ENCODE results near the gene OGFRL1. TPM values are rescaled to one million over a fixed set of nuclear protein-coding genes. Genes with fewer than 3 reads are reported as not detected.
A peak's percentile ranks its signal among the peaks of the same experiment; 100 is the strongest.

OGFRL1 gene
- total RNA-seq, 2 experiments from 2014 or later, result 9.1 TPM

DNA sequence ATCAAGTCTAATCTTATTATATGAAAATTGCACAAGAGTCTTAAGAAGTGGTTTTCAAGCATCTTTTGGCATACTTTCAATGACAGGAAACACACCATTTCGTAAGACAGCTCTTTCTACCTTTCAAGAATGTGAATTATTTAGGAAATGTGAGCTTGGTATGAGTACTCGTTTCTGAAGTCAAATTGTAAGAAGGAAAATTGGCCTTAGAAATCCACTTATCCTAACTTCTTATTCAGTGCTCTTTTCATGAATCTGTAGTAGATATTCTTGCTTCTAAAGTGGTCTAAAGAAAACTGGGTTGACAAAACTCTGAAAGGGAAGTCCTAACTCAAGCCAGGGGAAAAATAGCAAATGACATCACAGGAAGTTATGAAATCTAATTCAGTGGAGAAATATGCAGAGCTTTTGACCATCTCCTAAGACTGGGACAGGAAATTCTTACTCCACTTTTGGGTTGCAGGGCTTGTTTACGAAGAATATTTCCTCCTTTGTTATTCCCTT lies 38.5 kb upstream of the OGFRL1 start:
- peaks cover 9% of the 10 kb centered on the region for H3K4me1 Mint-ChIP-seq (ENCODE audit: low read depth)
- no peak for TF ChIP-seq CTCF (IDR thresholded peaks at IDR 0.05)
- ChIA-PET CTCF (no interaction called here), POLR2A (interaction anchor here (1.6 to 1.7 kb wide), 2 partner anchors 8 to 38 kb away, joined by 4 to 5 read pairs; partner anchors contain the start of gene OGFRL1)
- Histone ChIP-seq H3K36me3 (ENCODE audit: insufficient read depth, low read length) (no peaks in the 10 kb centered on the region), H3K9me3 (ENCODE audit: control insufficient read depth in 1 of 2, insufficient read depth in 1 of 2, low read length in 2 of 2) (peaks cover 0 to 8% of the 10 kb centered on the region in 2 experiments), H3K4me3 (ENCODE audit: low read length) (no peak overlapping the region), H3K27me3 (ENCODE audit: control insufficient read depth in 1 of 2, insufficient read depth in 2 of 2, low read length in 2 of 2) (no peaks in the 10 kb centered on the region), H3K27ac (ENCODE audit: low read depth in 1 of 2, low read length in 2 of 2) (no peak overlapping the region), H3K4me1 (ENCODE audit: insufficient read depth, low read length) (no peaks in the 10 kb centered on the region)
- ATAC-seq (ENCODE audit: poor library complexity) (no peak), DNase-seq (peak in 3 of 14 experiments; percentile 20 to 45 (median 26))
- no peak overlapping the region for H3K4me3 Mint-ChIP-seq
- H3K27me3 Mint-ChIP-seq, result peaks cover 4% of the 10 kb centered on the region
- H3K36me3 Mint-ChIP-seq (ENCODE audit: low read depth), result no peaks in the 10 kb centered on the region
- intact Hi-C loops (cut with DNase I, micrococcal nuclease), result no loop called here
- no peak overlapping the region for H3K27ac Mint-ChIP-seq
- H3K9me3 Mint-ChIP-seq, result no peaks in the 10 kb centered on the region

- Mint-ChIP-seq H3K27me3 (peaks cover 8% of the 10 kb centered on the region), H3K4me1 (ENCODE audit: low read depth) (peaks cover 9% of the 10 kb centered on the region), H3K36me3 (ENCODE audit: low read depth) (no peaks in the 10 kb centered on the region), H3K9me3 (no peaks in the 10 kb centered on the region), H3K27ac (no peak overlapping the region), H3K4me3 (no peak overlapping the region)
- Histone ChIP-seq H3K4me1 (ENCODE audit: insufficient read depth, low read length) (no peaks in the 10 kb centered on the region), H3K36me3 (ENCODE audit: insufficient read depth, low read length) (no peaks in the 10 kb centered on the region), H3K27ac (ENCODE audit: low read depth in 1 of 2, low read length in 2 of 2) (no peak overlapping the region), H3K9me3 (ENCODE audit: control insufficient read depth in 1 of 2, insufficient read depth in 1 of 2, low read length in 2 of 2) (no peaks in the 10 kb centered on the region), H3K27me3 (ENCODE audit: control insufficient read depth in 1 of 2, insufficient read depth in 2 of 2, low read length in 2 of 2) (no peaks in the 10 kb centered on the region), H3K4me3 (ENCODE audit: low read length) (no peak overlapping the region)
- no peak for TF ChIP-seq CTCF (IDR thresholded peaks at IDR 0.05)
- DNase-seq (no peak), ATAC-seq (ENCODE audit: poor library complexity) (no peak)
- CTCF ChIA-PET, result no interaction called here
- intact Hi-C loops (cut with DNase I, micrococcal nuclease), result no loop called here
- POLR2A ChIA-PET, result no interaction called here
Observed at GRCh38 chr6:71252410-71252809, 36.2 kb upstream of the OGFRL1 start.

DNA sequence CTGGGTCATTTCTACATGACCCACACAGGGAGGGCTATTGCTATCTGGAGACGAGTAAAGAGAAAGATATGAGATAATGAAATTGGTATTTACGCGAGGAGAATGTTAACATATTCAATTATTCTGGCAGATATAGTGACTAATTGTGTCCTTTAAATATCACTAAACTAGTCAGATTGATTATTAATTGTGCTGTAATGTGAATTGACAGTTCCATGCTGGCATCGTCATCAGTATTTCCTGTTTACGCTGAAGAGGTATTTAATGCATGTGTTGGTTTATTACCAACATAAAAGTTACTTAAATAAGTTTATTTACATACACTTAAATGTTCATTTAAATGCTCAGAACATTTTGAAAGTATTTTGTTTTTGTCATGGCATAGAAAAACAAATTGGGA lies 35.7 kb upstream of the OGFRL1 start:
- no peak overlapping the region for H3K27ac Mint-ChIP-seq
- TF ChIP-seq CTCF (IDR thresholded peaks at IDR 0.05), result no peak
- Histone ChIP-seq H3K9me3 (ENCODE audit: control insufficient read depth in 1 of 2, insufficient read depth in 1 of 2, low read length in 2 of 2) (no peaks in the 10 kb centered on the region), H3K27ac (ENCODE audit: low read depth in 1 of 2, low read length in 2 of 2) (no peak overlapping the region), H3K36me3 (ENCODE audit: insufficient read depth, low read length) (no peaks in the 10 kb centered on the region), H3K27me3 (ENCODE audit: control insufficient read depth in 1 of 2, insufficient read depth in 2 of 2, low read length in 2 of 2) (no peaks in the 10 kb centered on the region), H3K4me3 (ENCODE audit: low read length) (no peak overlapping the region), H3K4me1 (ENCODE audit: insufficient read depth, low read length) (no peaks in the 10 kb centered on the region)
- peaks cover 9% of the 10 kb centered on the region for H3K4me1 Mint-ChIP-seq (ENCODE audit: low read depth)
- DNase-seq (no peak), ATAC-seq (ENCODE audit: poor library complexity) (no peak)
- H3K36me3 Mint-ChIP-seq (ENCODE audit: low read depth), result no peaks in the 10 kb centered on the region
- ChIA-PET CTCF (no interaction called here), POLR2A (no interaction called here)
- H3K4me3 Mint-ChIP-seq, result no peak overlapping the region
- peaks cover 8% of the 10 kb centered on the region for H3K27me3 Mint-ChIP-seq
- H3K9me3 Mint-ChIP-seq, result no peaks in the 10 kb centered on the region
- intact Hi-C loops (cut with DNase I, micrococcal nuclease), result no loop called here

Measured in CD4-positive, alpha-beta T cell (primary cell).